Brain microvascular endothelial cell (primary cell): Measurements from ENCODE around the gene DCAF8.

Experiments
- DNase-seq: peaks from one replicate; pipeline ENCODE4 v3.0.0-alpha.2; 2020
- H3K27ac ChIP-seq: fragments of 250-450 bp; sonication (Bioruptor Pico); 2 replicates; pipeline ENCODE4 v1.5.1; 2020; ENCODE audit warnings: mild to moderate bottlenecking, moderate library complexity
- H3K27me3 ChIP-seq: fragments of 250-450 bp; sonication (Bioruptor Pico); replicated peaks from 2 replicates; pipeline ENCODE4 v1.5.1; 2020; ENCODE audit warnings: mild to moderate bottlenecking
- H3K36me3 ChIP-seq: fragments of 250-450 bp; sonication (Bioruptor Pico); replicated peaks from 2 replicates; pipeline ENCODE4 v1.5.1; 2020; ENCODE audit warnings: mild to moderate bottlenecking
- H3K4me3 ChIP-seq: 2 replicates; pipeline ENCODE4 v1.5.1; 2011; ENCODE audit warnings: low read depth, mild to moderate bottlenecking, control low read depth, low read length, moderate library complexity
- in situ Hi-C: cut with HindIII; loops from 2 replicates; pipeline ENCODE4 v1.10.0; 2017; ENCODE audit warnings: low sequenced_read_pairs, low pct_ligation_motif_present
- TF ChIP-seq, protein P1 (sequence below): IDR thresholded peaks from 2 replicates; pipeline ENCODE4 v1.5.1; 2011; ENCODE audit warnings: low read depth, mild to moderate bottlenecking, moderate library complexity, low read length, control low read depth, inconsistent platforms; ENCODE audit errors: missing control alignments

The DCAF8 gene

DNA sequence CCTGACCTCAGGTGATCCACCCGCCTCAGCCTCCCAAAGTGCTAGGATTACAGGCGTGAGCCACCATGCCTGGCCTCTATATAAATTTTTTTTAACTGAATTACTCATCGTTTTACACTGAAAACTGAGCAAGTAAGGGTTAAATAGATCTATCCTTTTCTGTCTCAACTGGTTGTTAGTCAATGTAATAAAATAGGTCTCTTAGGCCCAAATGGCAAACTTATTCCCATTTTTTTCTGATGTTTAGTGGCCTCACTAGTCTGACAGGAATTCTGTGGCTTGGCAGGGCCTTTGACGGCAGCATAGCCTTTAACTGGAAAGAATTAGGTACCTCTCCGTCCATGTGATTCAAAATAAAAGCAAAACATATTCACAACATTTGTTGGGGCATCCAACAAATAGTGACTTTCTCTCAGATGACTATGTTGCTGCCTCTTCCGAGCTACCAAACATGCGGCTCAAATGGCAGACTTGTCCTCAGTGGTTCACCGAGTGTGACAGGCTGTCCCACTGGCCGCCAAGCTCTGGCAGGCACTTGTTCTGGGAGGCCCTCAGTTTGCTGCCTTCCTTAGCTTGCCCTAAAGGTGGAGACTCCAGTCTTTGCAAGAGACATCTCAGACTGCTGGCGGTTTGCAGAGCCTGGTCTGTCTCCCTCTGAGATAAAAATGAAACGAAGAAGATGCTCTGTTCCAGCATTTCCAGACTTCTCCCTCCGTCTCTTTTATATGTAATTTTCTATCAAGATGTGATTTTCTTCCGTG, 93.6 kb downstream of the DCAF8 start:
- DNase-seq, result no peak
- Histone ChIP-seq H3K27me3 (no peaks in the 10 kb centered on the region), H3K27ac (no peak overlapping the region), H3K36me3 (no peaks in the 10 kb centered on the region), H3K4me3 (no peak overlapping the region)
- in situ Hi-C loops, result no loop called here
- TF ChIP-seq, protein P1, sequence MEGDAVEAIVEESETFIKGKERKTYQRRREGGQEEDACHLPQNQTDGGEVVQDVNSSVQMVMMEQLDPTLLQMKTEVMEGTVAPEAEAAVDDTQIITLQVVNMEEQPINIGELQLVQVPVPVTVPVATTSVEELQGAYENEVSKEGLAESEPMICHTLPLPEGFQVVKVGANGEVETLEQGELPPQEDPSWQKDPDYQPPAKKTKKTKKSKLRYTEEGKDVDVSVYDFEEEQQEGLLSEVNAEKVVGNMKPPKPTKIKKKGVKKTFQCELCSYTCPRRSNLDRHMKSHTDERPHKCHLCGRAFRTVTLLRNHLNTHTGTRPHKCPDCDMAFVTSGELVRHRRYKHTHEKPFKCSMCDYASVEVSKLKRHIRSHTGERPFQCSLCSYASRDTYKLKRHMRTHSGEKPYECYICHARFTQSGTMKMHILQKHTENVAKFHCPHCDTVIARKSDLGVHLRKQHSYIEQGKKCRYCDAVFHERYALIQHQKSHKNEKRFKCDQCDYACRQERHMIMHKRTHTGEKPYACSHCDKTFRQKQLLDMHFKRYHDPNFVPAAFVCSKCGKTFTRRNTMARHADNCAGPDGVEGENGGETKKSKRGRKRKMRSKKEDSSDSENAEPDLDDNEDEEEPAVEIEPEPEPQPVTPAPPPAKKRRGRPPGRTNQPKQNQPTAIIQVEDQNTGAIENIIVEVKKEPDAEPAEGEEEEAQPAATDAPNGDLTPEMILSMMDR, result no peak

DNA sequence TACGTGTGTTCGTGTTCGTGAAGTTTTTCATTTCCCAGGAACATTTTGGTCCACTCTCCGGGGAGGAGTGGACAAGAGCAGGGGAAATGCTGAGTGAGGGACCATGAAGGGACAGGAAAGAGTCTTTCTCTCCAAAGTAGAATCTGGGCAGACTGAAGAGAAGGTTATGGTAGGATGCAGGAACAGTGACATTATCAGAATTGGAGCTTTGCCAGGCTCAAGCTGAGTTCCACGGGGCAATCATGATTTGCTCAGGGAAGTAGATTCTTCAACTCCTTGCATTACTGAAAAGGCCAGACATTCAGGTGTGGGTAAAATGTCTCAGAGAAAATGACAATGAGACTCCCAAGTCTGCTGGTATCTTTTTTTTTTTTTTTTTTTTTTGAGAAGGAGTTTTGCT, 94.3 kb downstream of the DCAF8 start:
- in situ Hi-C loops, result no loop called here
- Histone ChIP-seq H3K36me3 (no peaks in the 10 kb centered on the region), H3K4me3 (no peak overlapping the region), H3K27ac (no peak overlapping the region), H3K27me3 (no peaks in the 10 kb centered on the region)
- no peak for DNase-seq
- TF ChIP-seq, protein P1, result no peak

DNA sequence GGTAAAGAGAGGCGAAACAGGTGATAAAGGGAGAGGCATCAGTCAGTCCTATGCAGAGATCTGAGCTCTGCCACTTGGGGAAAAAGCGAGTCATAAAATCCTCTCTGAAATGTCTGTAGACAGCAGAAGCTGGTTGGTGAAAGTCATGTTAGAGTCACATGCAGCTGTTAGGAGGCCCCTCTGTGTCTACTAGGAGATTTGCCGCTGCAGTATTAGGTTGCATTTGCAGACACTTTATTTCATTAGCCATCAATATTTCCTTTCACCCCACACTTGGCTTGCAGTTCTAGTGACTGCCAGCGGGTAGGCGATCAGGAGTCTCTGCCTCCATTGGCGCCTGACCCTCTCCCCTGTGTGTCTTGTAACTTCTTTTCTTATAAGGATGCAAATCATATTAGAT, 94.8 kb downstream of the DCAF8 start:
- TF ChIP-seq, protein P1, result peak; percentile 13
- in situ Hi-C loops, result no loop called here
- Histone ChIP-seq H3K27ac (no peak overlapping the region), H3K4me3 (no peak overlapping the region), H3K27me3 (no peaks in the 10 kb centered on the region), H3K36me3 (no peaks in the 10 kb centered on the region)
- no peak for DNase-seq

DNA sequence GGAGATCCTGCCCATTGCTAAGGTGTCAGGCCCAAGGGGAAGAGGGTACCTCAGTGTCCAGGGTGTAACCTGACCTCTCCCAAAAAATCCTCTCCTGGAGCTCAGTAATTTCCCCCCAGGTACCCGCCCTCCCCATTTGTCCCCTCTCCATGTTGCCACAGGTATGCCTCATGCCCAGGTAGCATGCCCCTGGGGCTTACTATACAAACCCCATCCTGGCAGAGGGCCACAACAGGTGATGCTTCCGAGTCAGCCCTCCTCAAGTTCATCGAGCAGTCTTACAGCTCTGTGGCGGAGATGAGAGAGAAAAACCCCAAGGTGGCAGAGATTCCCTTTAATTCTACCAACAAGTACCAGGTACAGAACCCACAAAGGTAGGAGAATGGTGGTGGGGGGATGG, 95.3 kb downstream of the DCAF8 start:
- H3K4me3 ChIP-seq, result no peak overlapping the region
- H3K27ac ChIP-seq, result no peak overlapping the region
- DNase-seq, result no peak
- in situ Hi-C loops, result no loop called here
- H3K27me3 ChIP-seq, result no peaks in the 10 kb centered on the region
- H3K36me3 ChIP-seq, result no peaks in the 10 kb centered on the region
- TF ChIP-seq, protein P1, result no peak

DNA sequence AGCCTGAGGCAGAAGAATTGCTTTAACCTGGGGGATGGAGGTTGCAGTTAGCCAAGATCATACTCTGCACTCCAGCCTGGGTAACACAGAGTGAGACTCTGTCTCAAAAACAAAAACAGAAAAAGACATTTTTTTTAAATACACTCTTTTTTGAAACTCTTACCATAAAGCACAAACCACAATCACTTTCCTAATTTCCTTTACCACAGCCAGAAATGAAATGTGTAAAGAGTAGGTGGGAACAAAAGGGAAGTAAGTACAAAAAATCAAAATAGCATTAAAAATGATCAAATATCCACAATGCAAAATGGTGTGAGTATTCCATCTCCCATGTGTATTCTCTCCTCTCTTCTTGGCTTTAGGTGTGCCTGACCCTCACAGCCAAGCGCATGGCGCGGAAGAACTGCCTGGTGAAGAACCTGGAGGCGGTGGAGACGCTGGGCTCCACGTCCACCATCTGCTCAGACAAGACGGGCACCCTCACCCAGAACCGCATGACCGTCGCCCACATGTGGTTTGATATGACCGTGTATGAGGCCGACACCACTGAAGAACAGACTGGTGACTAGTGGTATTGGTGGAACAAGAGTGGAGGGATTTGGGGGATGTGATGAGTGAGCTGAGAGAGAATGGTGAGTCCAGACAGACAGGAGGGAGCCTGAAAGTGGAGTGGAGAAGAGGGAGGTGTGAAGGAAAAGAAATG, 96.0 kb downstream of the DCAF8 start:
- in situ Hi-C loops, result no loop called here
- TF ChIP-seq, protein P1, result no peak
- H3K4me3 ChIP-seq, result no peak overlapping the region
- no peak for DNase-seq
- H3K27ac ChIP-seq, result no peak overlapping the region
- H3K27me3 ChIP-seq, result no peaks in the 10 kb centered on the region
- no peaks in the 10 kb centered on the region for H3K36me3 ChIP-seq
